CD1c-positive myeloid dendritic cell (primary cell): ENCODE results near the gene FEZF1.

Source experiments
- DNase-seq: peaks from one replicate; pipeline ENCODE4 v3.0.0-alpha.2; 2016; ENCODE audit errors: extremely low spot score

The FEZF1 gene

GRCh38 chr7:122304319-122304975 lies at the start of gene FEZF1:
Gene FEZF1 (minus strand): TSS chr7:122304750. CDS start chr7:122304437, 313 bp downstream.
- no peak for DNase-seq

GRCh38 chr7:122352454-122352853 lies 47.9 kb upstream of the FEZF1 start:
- no peak for DNase-seq

DNA sequence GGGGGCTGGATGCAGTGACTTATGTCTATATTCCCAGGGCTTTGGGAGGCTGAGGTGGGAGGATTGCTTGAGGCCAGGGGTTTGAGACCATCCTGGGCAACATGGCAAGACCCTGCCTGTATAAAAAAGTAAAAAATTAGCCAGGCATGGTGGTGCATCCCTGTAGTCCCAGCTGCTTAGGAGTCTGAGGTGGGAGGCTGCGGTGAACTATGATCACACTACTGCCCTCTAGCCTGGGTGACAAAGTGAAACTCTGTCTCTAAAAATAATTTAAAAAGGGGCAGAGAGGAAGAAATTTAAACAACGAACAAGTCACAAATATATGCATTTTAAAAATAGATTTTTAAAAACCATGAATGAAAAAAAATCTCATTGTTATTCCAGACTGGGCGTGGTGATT lies 46.2 kb upstream of the FEZF1 start:
- no peak for DNase-seq

DNA sequence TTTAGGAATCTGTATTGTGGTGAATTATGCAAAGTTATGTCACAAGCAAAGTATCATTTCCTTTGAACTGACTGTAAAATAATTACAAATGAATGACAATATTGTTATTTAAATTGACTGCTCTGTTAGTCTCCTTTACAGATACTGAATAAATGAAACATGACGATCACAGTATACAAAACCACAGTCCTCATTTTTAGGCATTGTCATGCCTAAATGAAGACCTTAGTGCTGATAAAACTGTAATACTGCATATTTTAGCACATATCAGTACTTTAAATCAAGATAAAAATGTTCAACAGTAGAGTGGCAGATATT lies 39.7 kb upstream of the FEZF1 start:
- no peak for DNase-seq

DNA sequence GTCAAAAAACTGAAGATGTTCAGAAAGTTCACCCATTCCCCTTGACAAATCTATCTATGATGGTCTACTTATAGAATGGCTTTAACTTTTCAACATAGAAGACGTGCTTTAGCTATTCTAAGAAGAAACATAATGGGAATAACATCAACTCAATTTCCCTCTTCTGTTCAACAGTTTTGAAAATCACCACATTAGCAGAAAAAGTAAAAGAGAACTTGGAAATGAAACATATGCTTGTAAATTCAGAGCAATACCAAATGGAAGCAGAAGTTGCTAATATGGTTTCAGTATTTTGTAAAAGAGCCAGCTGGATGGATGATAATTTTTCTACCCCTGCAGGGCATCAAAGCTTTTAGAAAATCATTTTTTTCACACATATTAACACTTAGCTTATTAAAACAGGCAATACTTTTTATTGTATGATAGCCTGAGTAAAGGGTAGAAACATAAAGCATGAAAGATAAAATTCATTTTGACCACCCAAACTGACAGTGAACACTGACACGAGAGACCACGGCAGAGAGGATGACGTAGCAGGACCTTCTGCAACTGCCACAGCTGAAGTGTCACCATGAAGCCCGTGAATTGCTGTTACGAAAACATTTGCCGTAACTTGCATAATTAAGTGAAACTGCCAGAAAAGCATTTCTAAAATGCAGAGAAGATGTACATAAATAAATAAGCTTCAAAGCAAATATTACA lies 39.2 kb upstream of the FEZF1 start:
- DNase-seq, result no peak

GRCh38 chr7:122340427-122340826 lies 35.9 kb upstream of the FEZF1 start:
- DNase-seq, result no peak

- DNase-seq, result no peak
Measured at GRCh38 chr7:122339145-122339904, 34.8 kb upstream of the FEZF1 start.

- DNase-seq, result no peak
Measured at GRCh38 chr7:122337011-122337410, 32.5 kb upstream of the FEZF1 start.

DNA sequence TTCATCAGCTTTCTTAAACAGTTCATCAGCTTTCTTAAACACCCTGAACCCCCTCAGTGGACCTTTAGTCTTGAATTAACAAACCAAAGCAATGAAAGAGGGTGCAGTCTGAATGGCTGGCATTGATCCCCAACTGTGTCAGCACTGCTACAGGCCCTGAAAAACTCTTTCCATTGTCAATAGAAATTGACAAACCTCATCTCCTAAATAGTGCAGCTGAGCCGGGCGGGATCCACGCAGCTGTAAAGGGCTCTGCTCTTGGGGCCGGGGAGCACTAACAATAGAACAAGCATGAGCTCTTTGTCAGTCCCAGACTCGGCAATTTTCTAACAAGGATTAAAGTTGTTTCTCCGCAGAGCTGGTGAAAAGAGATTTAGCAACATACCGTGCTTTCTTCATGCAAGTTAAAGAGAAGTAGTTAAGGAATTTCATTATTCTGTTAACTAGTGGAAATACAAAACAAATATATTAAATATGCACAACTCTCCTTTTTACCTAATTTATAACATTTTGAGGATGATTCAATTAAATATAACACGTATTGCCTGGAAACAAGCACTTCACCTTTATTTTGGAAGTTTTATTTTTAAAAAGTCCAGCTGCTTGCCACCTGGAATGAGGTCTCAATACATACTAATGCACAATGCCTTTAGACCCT lies 24.7 kb upstream of the FEZF1 start:
- DNase-seq, result no peak

GRCh38 chr7:122327969-122328368 lies 23.4 kb upstream of the FEZF1 start:
- DNase-seq, result no peak

GRCh38 chr7:122316467-122317388 lies 12.2 kb upstream of the FEZF1 start:
- DNase-seq, result no peak

DNA sequence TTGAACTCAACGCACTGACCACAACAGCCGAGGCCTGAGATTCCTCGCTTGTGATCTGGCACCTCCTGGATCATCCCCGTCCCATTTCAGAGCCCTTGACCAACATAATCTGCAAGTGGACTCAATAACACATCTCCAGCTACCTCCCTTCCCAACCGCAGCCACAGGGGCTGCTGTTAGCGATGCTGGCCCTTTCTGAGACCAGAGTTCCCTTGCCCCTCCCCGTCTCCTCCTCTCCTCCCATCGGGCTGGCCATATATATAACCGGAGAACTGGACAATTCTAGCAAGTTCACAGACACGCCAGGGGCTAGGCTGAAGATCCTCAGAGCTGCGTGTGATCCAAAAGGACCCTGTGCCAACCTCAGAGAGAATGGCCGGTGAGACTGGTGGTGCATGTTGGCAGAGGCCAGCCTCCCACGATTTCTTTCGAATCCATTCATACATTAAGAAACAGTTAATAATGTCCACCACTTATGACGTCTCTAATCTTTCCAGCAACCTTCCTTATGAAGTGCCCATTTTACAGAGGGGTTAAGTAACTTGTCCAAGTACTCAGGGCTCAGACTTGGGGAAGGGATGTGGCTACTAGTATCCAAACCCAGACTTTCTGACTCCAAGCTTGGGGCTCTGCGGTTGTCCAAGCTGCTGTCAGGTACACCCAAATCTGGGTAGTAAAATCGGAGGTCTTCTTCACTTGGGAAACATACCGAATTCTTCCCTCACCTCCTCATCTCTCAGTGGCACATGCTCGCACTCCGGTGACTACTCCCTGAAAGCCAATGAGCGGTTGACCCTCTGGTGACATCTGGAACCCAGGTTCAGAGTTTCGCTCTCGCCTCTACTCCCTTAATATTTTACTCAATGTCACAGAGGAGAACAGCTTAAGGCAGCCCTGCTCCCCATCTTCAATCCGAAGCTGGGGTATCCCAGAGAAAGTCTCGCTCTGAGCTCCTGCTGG lies 11.2 kb upstream of the FEZF1 start:
- DNase-seq, result no peak

DNA sequence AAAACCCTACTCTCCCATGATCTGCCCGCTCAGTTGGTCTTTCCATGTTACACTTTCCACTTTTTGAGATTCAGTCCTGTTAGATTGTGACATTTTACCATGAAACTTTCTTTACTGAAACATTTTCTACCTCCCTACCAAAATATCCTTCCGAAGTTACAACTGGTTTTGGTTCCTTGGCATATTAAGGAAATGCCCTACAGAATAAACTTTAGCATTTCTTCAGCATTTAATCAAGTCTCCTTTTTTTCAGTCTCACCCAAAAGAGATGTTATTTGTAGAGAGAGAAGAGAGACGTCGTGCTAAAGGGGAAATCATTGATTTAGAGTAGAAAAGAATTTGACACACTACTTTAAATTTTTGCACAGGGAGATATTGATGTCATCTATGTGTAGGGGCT lies 9.7 kb upstream of the FEZF1 start:
- DNase-seq, result no peak

GRCh38 chr7:122312789-122313188 lies 8.2 kb upstream of the FEZF1 start:
- no peak for DNase-seq

- no peak for DNase-seq
Measured at GRCh38 chr7:122311734-122312450, 7.3 kb upstream of the FEZF1 start.

- DNase-seq, result no peak
Measured at GRCh38 chr7:122311050-122311700, 6.6 kb upstream of the FEZF1 start.

- no peak for DNase-seq
Measured at GRCh38 chr7:122310119-122311021, 5.8 kb upstream of the FEZF1 start.

DNA sequence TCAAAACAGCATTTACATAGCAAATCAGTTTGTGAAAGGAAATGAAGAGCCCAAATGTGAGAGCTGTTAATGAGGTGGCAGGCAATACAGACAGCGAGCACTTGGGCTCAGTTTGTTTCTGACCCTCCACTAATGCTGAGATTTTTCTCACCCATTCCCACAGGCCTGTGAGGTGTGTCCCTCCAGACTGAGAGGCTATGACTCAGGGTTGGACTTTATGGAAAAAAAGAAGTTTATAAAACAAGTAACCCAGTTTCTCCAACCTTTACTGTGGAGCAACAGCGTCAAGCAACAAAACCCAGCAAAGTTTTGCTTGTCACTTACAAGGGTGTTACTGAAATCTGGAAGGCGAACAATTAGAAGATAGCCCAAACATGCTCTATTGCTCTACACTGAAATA lies 4.9 kb upstream of the FEZF1 start:
- no peak for DNase-seq
